GM23338 (cell line): ENCODE results near the gene CCNY. TPM values are rescaled to one million over a fixed set of nuclear protein-coding genes. Genes with fewer than 3 reads are reported as not detected.

Experiments used
- ATAC-seq: fragments of 200-7000 bp; cut with Tn5 transposase; 3 replicates; pipeline ENCODE4 v1.9.1; 2020
- DNase-seq: peaks from one replicate; pipeline ENCODE4 v3.0.0-alpha.2; 2015; ENCODE audit warnings: low spot score
- H2AFZ ChIP-seq: fragments of 200-600 bp; sonication (generic); 2 replicates; pipeline ENCODE4 v1.8.0; 2016; ENCODE audit warnings: antibody characterized with exemption, mild to moderate bottlenecking, moderate library complexity
- H3F3A ChIP-seq: fragments of 200-600 bp; sonication (generic); replicated peaks from 2 replicates; pipeline ENCODE4 v1.8.0; 2017; ENCODE audit warnings: antibody characterized with exemption, mixed run types, low read depth
- H3K27ac ChIP-seq: fragments of 200-600 bp; sonication (generic); 2 replicates; pipeline ENCODE4 v1.6.1; 2016; ENCODE audit warnings: low read depth
- H3K27me3 ChIP-seq: fragments of 200-600 bp; sonication (generic); 2 replicates; pipeline ENCODE4 v1.8.0; 2016; ENCODE audit warnings: mild to moderate bottlenecking, mixed run types, moderate library complexity; ENCODE audit not compliant: insufficient read depth
- H3K36me3 ChIP-seq: fragments of 200-600 bp; sonication (generic); 2 replicates; pipeline ENCODE4 v1.8.0; 2016; ENCODE audit warnings: mild to moderate bottlenecking; ENCODE audit not compliant: insufficient read depth
- H3K4me1 ChIP-seq: fragments of 200-600 bp; sonication (generic); 2 replicates; pipeline ENCODE4 v1.8.0; 2016; ENCODE audit warnings: mild to moderate bottlenecking, moderate library complexity; ENCODE audit not compliant: insufficient read depth
- H3K4me2 ChIP-seq: fragments of 200-600 bp; sonication (generic); 2 replicates; pipeline ENCODE4 v1.7.1; 2017; ENCODE audit warnings: mixed run types
- H3K4me3 ChIP-seq: fragments of 200-600 bp; sonication (generic); 2 replicates; pipeline ENCODE4 v1.6.1; 2016; ENCODE audit warnings: mixed run types
- H3K79me2 ChIP-seq: fragments of 200-600 bp; sonication (generic); replicated peaks from 2 replicates; pipeline ENCODE4 v1.8.0; 2017; ENCODE audit warnings: mild to moderate bottlenecking; ENCODE audit not compliant: insufficient read depth
- H3K9me2 ChIP-seq: fragments of 200-600 bp; sonication (generic); 2 replicates; pipeline ENCODE4 v1.8.0; 2017; ENCODE audit not compliant: insufficient read depth
- H4K20me1 ChIP-seq: fragments of 200-600 bp; sonication (generic); replicated peaks from 2 replicates; pipeline ENCODE4 v1.8.0; 2017; ENCODE audit warnings: mild to moderate bottlenecking; ENCODE audit not compliant: insufficient read depth
- H3K27ac Mint-ChIP-seq: 2 replicates; pipeline ENCODE4 v1.8.0; 2020; ENCODE audit warnings: inconsistent platforms, mild to moderate bottlenecking, moderate library complexity, mixed read lengths
- H3K27me3 Mint-ChIP-seq: 3 replicates; pipeline ENCODE4 v1.8.0; 2022; ENCODE audit warnings: low read depth, mild to moderate bottlenecking, moderate library complexity, mixed read lengths, inconsistent platforms; ENCODE audit not compliant: insufficient read depth, poor library complexity
- H3K36me3 Mint-ChIP-seq: 3 replicates; pipeline ENCODE4 v1.8.0; 2021; ENCODE audit warnings: low read depth, mild to moderate bottlenecking, inconsistent platforms, moderate library complexity, mixed read lengths
- H3K4me1 Mint-ChIP-seq: 3 replicates; pipeline ENCODE4 v1.8.0; 2020; ENCODE audit warnings: mild to moderate bottlenecking, inconsistent platforms, mixed read lengths
- H3K4me3 Mint-ChIP-seq: 3 replicates; pipeline ENCODE4 v1.8.0; 2021; ENCODE audit warnings: moderate library complexity, mild to moderate bottlenecking, inconsistent platforms, mixed read lengths
- H3K9me3 Mint-ChIP-seq: 3 replicates; pipeline ENCODE4 v1.8.0; 2020; ENCODE audit warnings: moderate library complexity, mild to moderate bottlenecking, inconsistent platforms, mixed read lengths
- EZH2phosphoT487 ChIP-seq: fragments of 200-600 bp; sonication (generic); IDR thresholded peaks from one replicate; pipeline ENCODE4 v1.8.1; 2018; ENCODE audit warnings: antibody characterized with exemption; ENCODE audit not compliant: unreplicated experiment
- NANOG ChIP-seq: IDR thresholded peaks from 2 replicates; pipeline ENCODE4 v1.6.1; 2016; ENCODE audit warnings: antibody characterized with exemption, borderline replicate concordance
- POLR2AphosphoS5 ChIP-seq: IDR thresholded peaks from 2 replicates; pipeline ENCODE4 v1.6.1; 2016; ENCODE audit warnings: antibody characterized with exemption, low read depth
- polyA plus RNA-seq: library from polyadenylated mRNA; unstranded; fragments of >200 nt; fragmentation: Nextera tagmentation; extraction: Ambion mirVana; gene quantifications from 2 replicates; pipeline ENCODE4 v1.2.1, GENCODE V29; 2016
- total RNA-seq: library from RNA; depleted of rRNA; stranded (reverse); fragments of >200 nt; shearing (Covaris generic); gene quantifications from 2 replicates; pipeline ENCODE4 v1.2.3, GENCODE V29; 2014
- TF ChIP-seq, protein P1 (sequence below): IDR thresholded peaks from 2 replicates; pipeline ENCODE4 v1.6.1; 2016; ENCODE audit warnings: antibody characterized with exemption
- TF ChIP-seq, protein P2 (sequence below): fragments of 250-450 bp; sonication (Bioruptor Pico); IDR thresholded peaks from 2 replicates; pipeline ENCODE4 v1.5.0; 2020; ENCODE audit warnings: mild to moderate bottlenecking, moderate library complexity

The CCNY gene
- total and polyA plus RNA-seq, 2 experiments from 2014 or later: 14.2 to 29.0 TPM

DNA sequence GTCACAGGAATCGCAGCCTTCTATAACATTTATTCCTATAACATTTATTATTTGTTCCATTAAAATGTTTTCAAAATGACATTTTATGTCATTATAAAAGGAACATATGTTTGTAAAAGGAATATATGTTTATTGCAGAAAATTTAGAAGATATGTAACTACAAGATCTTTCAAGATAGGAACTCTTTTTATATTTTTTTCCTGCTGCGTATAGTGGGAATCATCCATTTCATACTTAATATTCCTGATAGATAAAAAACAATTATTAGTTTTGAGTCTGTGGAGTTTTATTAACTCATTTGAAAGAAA is 55.6 kb downstream of the CCNY start (continued):
- TF ChIP-seq, protein P1, sequence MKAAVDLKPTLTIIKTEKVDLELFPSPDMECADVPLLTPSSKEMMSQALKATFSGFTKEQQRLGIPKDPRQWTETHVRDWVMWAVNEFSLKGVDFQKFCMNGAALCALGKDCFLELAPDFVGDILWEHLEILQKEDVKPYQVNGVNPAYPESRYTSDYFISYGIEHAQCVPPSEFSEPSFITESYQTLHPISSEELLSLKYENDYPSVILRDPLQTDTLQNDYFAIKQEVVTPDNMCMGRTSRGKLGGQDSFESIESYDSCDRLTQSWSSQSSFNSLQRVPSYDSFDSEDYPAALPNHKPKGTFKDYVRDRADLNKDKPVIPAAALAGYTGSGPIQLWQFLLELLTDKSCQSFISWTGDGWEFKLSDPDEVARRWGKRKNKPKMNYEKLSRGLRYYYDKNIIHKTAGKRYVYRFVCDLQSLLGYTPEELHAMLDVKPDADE: no peak
- no peak for TF ChIP-seq NANOG
- no peak for TF ChIP-seq EZH2phosphoT487

- Mint-ChIP-seq H3K4me3 (no peak overlapping the region), H3K9me3 (peaks cover 42% of the 10 kb centered on the region), H3K27me3 (peaks cover 8% of the 10 kb centered on the region), H3K4me1 (peaks cover 54% of the 10 kb centered on the region), H3K36me3 (peaks cover 42% of the 10 kb centered on the region), H3K27ac (peak overlapping the region; percentile 65; the same call in 1 of the 2 replicates)
- Histone ChIP-seq H3K36me3 (no peaks in the 10 kb centered on the region), H3K27ac (peak overlapping the region; percentile 90), H3K4me1 (peaks cover 50% of the 10 kb centered on the region), H3K4me3 (no peak overlapping the region), H4K20me1 (no peaks in the 10 kb centered on the region), H3K27me3 (no peaks in the 10 kb centered on the region), H3K4me2 (peak overlapping the region; percentile 62; the same call in 1 of the 2 replicates), H2AFZ (no peak overlapping the region), H3F3A (0 out of 2 replicates have a peak, but pooled peaks cover 2% of the 10 kb centered on the region), H3K79me2 (peaks cover 89% of the 10 kb centered on the region), H3K9me2 (no peaks in the 10 kb centered on the region)
- DNase-seq (no peak), ATAC-seq (no peak; the same call in 1 of the 3 replicates)
- TF ChIP-seq, protein P1: no peak
- TF ChIP-seq, protein P2, sequence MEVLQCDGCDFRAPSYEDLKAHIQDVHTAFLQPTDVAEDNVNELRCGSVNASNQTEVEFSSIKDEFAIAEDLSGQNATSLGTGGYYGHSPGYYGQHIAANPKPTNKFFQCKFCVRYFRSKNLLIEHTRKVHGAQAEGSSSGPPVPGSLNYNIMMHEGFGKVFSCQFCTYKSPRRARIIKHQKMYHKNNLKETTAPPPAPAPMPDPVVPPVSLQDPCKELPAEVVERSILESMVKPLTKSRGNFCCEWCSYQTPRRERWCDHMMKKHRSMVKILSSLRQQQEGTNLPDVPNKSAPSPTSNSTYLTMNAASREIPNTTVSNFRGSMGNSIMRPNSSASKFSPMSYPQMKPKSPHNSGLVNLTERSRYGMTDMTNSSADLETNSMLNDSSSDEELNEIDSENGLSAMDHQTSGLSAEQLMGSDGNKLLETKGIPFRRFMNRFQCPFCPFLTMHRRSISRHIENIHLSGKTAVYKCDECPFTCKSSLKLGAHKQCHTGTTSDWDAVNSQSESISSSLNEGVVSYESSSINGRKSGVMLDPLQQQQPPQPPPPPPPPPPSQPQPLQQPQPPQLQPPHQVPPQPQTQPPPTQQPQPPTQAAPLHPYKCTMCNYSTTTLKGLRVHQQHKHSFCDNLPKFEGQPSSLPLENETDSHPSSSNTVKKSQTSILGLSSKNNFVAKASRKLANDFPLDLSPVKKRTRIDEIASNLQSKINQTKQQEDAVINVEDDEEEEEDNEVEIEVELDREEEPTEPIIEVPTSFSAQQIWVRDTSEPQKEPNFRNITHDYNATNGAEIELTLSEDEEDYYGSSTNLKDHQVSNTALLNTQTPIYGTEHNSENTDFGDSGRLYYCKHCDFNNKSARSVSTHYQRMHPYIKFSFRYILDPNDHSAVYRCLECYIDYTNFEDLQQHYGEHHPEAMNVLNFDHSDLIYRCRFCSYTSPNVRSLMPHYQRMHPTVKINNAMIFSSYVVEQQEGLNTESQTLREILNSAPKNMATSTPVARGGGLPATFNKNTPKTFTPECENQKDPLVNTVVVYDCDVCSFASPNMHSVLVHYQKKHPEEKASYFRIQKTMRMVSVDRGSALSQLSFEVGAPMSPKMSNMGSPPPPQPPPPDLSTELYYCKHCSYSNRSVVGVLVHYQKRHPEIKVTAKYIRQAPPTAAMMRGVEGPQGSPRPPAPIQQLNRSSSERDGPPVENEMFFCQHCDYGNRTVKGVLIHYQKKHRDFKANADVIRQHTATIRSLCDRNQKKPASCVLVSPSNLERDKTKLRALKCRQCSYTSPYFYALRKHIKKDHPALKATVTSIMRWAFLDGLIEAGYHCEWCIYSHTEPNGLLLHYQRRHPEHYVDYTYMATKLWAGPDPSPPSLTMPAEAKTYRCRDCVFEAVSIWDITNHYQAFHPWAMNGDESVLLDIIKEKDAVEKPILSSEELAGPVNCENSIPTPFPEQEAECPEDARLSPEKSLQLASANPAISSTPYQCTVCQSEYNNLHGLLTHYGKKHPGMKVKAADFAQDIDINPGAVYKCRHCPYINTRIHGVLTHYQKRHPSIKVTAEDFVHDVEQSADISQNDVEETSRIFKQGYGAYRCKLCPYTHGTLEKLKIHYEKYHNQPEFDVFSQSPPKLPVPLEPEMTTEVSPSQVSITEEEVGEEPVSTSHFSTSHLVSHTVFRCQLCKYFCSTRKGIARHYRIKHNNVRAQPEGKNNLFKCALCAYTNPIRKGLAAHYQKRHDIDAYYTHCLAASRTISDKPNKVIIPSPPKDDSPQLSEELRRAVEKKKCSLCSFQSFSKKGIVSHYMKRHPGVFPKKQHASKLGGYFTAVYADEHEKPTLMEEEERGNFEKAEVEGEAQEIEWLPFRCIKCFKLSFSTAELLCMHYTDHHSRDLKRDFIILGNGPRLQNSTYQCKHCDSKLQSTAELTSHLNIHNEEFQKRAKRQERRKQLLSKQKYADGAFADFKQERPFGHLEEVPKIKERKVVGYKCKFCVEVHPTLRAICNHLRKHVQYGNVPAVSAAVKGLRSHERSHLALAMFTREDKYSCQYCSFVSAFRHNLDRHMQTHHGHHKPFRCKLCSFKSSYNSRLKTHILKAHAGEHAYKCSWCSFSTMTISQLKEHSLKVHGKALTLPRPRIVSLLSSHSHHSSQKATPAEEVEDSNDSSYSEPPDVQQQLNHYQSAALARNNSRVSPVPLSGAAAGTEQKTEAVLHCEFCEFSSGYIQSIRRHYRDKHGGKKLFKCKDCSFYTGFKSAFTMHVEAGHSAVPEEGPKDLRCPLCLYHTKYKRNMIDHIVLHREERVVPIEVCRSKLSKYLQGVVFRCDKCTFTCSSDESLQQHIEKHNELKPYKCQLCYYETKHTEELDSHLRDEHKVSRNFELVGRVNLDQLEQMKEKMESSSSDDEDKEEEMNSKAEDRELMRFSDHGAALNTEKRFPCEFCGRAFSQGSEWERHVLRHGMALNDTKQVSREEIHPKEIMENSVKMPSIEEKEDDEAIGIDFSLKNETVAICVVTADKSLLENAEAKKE (CRISPR knock-in tag): no peak
- TF ChIP-seq EZH2phosphoT487 (no peak), POLR2AphosphoS5 (no peak)
These were observed 56.3 kb downstream of the CCNY start for GRCh38 chr10:35392482-35393228.
